Right lobe of liver (tissue), 4 donors: ENCODE data around the gene ABCA12.

ENCODE experiments used
- POLR2A ChIP-seq: fragments of 450-650 bp; IDR thresholded peaks from one replicate; pipeline ENCODE4 v1.6.1; 2017; ENCODE audit warnings: antibody characterized with exemption, mild to moderate bottlenecking
- TF ChIP-seq, protein P1 (sequence below), 4 donors: fragments of 200-600 bp in 3 of 4; fragments of 450-650 bp in 1 of 4; IDR thresholded peaks; one replicate each; pipeline versions ENCODE4 v1.5.1 to v1.8.0; 2016 to 2022; ENCODE audit warnings: antibody characterized with exemption in 4 of 4, mild to moderate bottlenecking in 2 of 4
- donor health status: DM: no; HTN: no; CAD: no.
- donor health status: DM: no; HTN: no; CAD: no.
- donor health status: DM: no; HTN: yes; CAD: no.

DNA sequence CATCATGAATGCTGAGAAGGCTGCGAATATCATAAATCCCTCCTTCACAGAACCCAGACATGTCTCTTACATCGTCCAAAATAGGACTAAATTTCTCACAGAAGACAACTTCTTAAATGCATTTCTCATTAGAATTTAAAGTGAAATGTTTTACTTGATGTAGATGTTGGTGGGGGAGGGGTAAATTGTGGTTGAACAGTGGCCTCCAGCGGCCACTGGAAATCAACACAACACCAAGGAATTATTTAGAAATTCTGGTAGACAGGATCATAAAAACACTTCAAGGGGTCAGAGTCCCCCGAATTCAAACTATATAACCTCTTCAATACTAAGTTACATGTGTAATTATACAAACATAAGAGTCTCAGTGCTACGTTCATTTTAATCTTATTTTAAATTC is 135.9 kb downstream of the ABCA12 start:
- TF ChIP-seq, protein P1, sequence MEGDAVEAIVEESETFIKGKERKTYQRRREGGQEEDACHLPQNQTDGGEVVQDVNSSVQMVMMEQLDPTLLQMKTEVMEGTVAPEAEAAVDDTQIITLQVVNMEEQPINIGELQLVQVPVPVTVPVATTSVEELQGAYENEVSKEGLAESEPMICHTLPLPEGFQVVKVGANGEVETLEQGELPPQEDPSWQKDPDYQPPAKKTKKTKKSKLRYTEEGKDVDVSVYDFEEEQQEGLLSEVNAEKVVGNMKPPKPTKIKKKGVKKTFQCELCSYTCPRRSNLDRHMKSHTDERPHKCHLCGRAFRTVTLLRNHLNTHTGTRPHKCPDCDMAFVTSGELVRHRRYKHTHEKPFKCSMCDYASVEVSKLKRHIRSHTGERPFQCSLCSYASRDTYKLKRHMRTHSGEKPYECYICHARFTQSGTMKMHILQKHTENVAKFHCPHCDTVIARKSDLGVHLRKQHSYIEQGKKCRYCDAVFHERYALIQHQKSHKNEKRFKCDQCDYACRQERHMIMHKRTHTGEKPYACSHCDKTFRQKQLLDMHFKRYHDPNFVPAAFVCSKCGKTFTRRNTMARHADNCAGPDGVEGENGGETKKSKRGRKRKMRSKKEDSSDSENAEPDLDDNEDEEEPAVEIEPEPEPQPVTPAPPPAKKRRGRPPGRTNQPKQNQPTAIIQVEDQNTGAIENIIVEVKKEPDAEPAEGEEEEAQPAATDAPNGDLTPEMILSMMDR (IDR thresholded peaks at IDR 0.05) = peak; percentile 44 to 61 (median 54)
- TF ChIP-seq POLR2A = no peak
